Embryonic facial prominence (tissue), 1 donor: ENCODE measurements around the gene LIG3.
"Not testable (repeated sequence)": the region's sequence is repeated elsewhere in the genome, so short reads cannot be mapped to it uniquely, and the experiment has no call there.

Source experiments
- DNase-seq: peaks from one replicate; pipeline ENCODE4 v3.0.0-alpha.2; 2016; ENCODE audit errors: extremely low spot score

The LIG3 gene

GRCh38 chr17:34999456-34999855 lies 19.1 kb downstream of the LIG3 start:
- no peak for DNase-seq

- not testable (repeated sequence) for DNase-seq
Measured at GRCh38 chr17:35000965-35001364, 20.7 kb downstream of the LIG3 start.

GRCh38 chr17:35001549-35001948 lies 21.2 kb downstream of the LIG3 start:
- DNase-seq: no peak

GRCh38 chr17:35002876-35003551 lies 22.7 kb downstream of the LIG3 start:
- DNase-seq: no peak

GRCh38 chr17:35003778-35004177 lies 23.5 kb downstream of the LIG3 start:
- no peak for DNase-seq

GRCh38 chr17:35006345-35006744 lies 26.0 kb downstream of the LIG3 start:
- no peak for DNase-seq

GRCh38 chr17:35006961-35007360 lies 26.6 kb downstream of the LIG3 start:
- no peak for DNase-seq

GRCh38 chr17:35010093-35010492 lies 29.8 kb downstream of the LIG3 start:
- DNase-seq: no peak

- DNase-seq: no peak
Measured at GRCh38 chr17:35011671-35012216, 31.4 kb downstream of the LIG3 start.

GRCh38 chr17:35016369-35016768 lies 36.1 kb downstream of the LIG3 start:
- DNase-seq: no peak

GRCh38 chr17:35017021-35017420 lies 36.7 kb downstream of the LIG3 start:
- no peak for DNase-seq

- DNase-seq: no peak
Measured at GRCh38 chr17:35018814-35019213, 38.5 kb downstream of the LIG3 start.

GRCh38 chr17:35019386-35020179 lies 39.3 kb downstream of the LIG3 start:
- no peak for DNase-seq

- DNase-seq: no peak
Measured at GRCh38 chr17:35021520-35022380, 41.4 kb downstream of the LIG3 start.

- DNase-seq: no peak
Measured at GRCh38 chr17:35022536-35023063, 42.3 kb downstream of the LIG3 start.

- no peak for DNase-seq
Measured at GRCh38 chr17:35023538-35023937, 43.2 kb downstream of the LIG3 start.

GRCh38 chr17:35025541-35025940 lies 45.2 kb downstream of the LIG3 start:
- no peak for DNase-seq

GRCh38 chr17:35028097-35028496 lies 47.8 kb downstream of the LIG3 start:
- not testable (repeated sequence) for DNase-seq

- no peak for DNase-seq
Measured at GRCh38 chr17:35028531-35029262, 48.4 kb downstream of the LIG3 start.

GRCh38 chr17:35030780-35031179 lies 50.5 kb downstream of the LIG3 start:
- DNase-seq: no peak

GRCh38 chr17:35038453-35038852 lies 58.1 kb downstream of the LIG3 start:
- no peak for DNase-seq
